Endothelial cell of umbilical vein (primary cell): ENCODE data around the gene MMP19. TPM values are rescaled to one million over a fixed set of nuclear protein-coding genes. Genes with fewer than 3 reads are reported as not detected.

Experiments
- BruUV-seq: library from RNA; stranded (reverse); fragments of 400-500 nt; replicated peaks from 2 replicates; lab custom pipeline; 2021; lab: Mats Ljungman, UMichigan
- CTCF ChIA-PET: fragments of 300-600, 350-600 bp; sonication (Branson Sonifier 250); formaldehyde crosslinking; loops from one replicate; lab custom pipeline; 2021; ENCODE audit warnings: antibody characterized with exemption, inconsistent platforms; lab: Charles Lee
- POLR2A ChIA-PET: fragments of 300-600, 350-600 bp; sonication (Branson Sonifier 250); formaldehyde crosslinking; loops from one replicate; lab custom pipeline; 2021; ENCODE audit warnings: antibody characterized with exemption, inconsistent platforms; lab: Charles Lee
- DNase-seq: peaks from one replicate; pipeline ENCODE4 v3.0.0-alpha.2; 2011; ENCODE audit warnings: low read depth, low spot score
- FAIRE-seq: peaks from 2 replicates; lab custom pipeline; 2011; peaks lifted over from hg19 to GRCh38; lab: Jason Lieb, UNC
- H2AFZ ChIP-seq: 2 replicates; pipeline ENCODE4 v1.6.0; 2012; ENCODE audit warnings: low read depth, low read length, control low read depth, inconsistent platforms
- H3K27ac ChIP-seq: 2 replicates; pipeline ENCODE4 v1.5.1; 2011; ENCODE audit warnings: low read depth, mild to moderate bottlenecking, control low read depth, low read length, moderate library complexity; ENCODE audit not compliant: insufficient read depth
- H3K27me3 ChIP-seq, 2 experiments: 2 replicates each; pipeline versions ENCODE4 v1.6.0 to v1.6.1; 2011; ENCODE audit warnings: low read length in 2 of 2, mixed read lengths in 1 of 2; ENCODE audit not compliant: control insufficient read depth in 2 of 2, insufficient read depth in 2 of 2
- H3K36me3 ChIP-seq, 2 experiments: 2 replicates in 1 of 2; 3 replicates in 1 of 2; pipeline ENCODE4 v1.5.1; 2011; ENCODE audit warnings: low read length in 2 of 2, mild to moderate bottlenecking in 1 of 2, moderate library complexity in 1 of 2; ENCODE audit not compliant: control insufficient read depth in 2 of 2, insufficient read depth in 2 of 2; ENCODE audit errors: extremely low read depth in 1 of 2
- H3K4me1 ChIP-seq: 3 replicates; pipeline ENCODE4 v1.5.1; 2011; ENCODE audit warnings: mild to moderate bottlenecking, low read length; ENCODE audit not compliant: control insufficient read depth, insufficient read depth; ENCODE audit errors: extremely low read depth
- H3K4me2 ChIP-seq: 2 replicates; pipeline ENCODE4 v1.6.1; 2011; ENCODE audit warnings: low read length, control low read depth, mixed read lengths; ENCODE audit not compliant: insufficient read depth
- H3K4me3 ChIP-seq, 3 experiments: fragments of 200-600 bp in 1 of 3; sonication (generic), shearing (Covaris generic) in 1 of 3; replicated peaks in 1 of 3; 2 replicates each; pipeline ENCODE4 v1.5.1; 2011 to 2016; ENCODE audit warnings: control low read depth in 3 of 3, low read length in 3 of 3, mild to moderate bottlenecking in 2 of 3, inconsistent platforms in 1 of 3, low read depth in 1 of 3, moderate library complexity in 1 of 3; ENCODE audit not compliant: insufficient read depth in 1 of 3
- H3K79me2 ChIP-seq: 2 replicates; pipeline ENCODE4 v1.6.0; 2012; ENCODE audit warnings: low read length, inconsistent platforms; ENCODE audit not compliant: control insufficient read depth, insufficient read depth
- H3K9ac ChIP-seq: replicated peaks from 2 replicates; pipeline ENCODE3; 2011; ENCODE audit warnings: low read length, control low read depth; ENCODE audit not compliant: insufficient read depth; ENCODE audit errors: extremely low read depth
- H3K9me1 ChIP-seq: replicated peaks from 3 replicates; pipeline ENCODE4 v1.6.0; 2011; ENCODE audit warnings: mild to moderate bottlenecking, low read length; ENCODE audit not compliant: control insufficient read depth, insufficient read depth; ENCODE audit errors: extremely low read depth
- H3K9me3 ChIP-seq: replicated peaks from 2 replicates; pipeline ENCODE4 v1.5.1; 2012; ENCODE audit warnings: low read length, inconsistent platforms; ENCODE audit not compliant: control insufficient read depth, insufficient read depth
- H4K20me1 ChIP-seq: replicated peaks from 2 replicates; pipeline ENCODE3; 2011; ENCODE audit warnings: mild to moderate bottlenecking, low read length; ENCODE audit not compliant: control insufficient read depth, insufficient read depth; ENCODE audit errors: extremely low read depth
- EZH2 ChIP-seq: IDR thresholded peaks from 2 replicates; pipeline ENCODE4 v1.6.1; 2012; ENCODE audit warnings: borderline replicate concordance, low read depth, mild to moderate bottlenecking, moderate library complexity, low read length, inconsistent platforms; ENCODE audit not compliant: severe bottlenecking
- FOS ChIP-seq: IDR thresholded peaks from 2 replicates; pipeline ENCODE4 v1.6.1; 2011; ENCODE audit warnings: mild to moderate bottlenecking, low read length, moderate library complexity, borderline replicate concordance; ENCODE audit not compliant: insufficient read depth
- GATA2 ChIP-seq: IDR thresholded peaks from 2 replicates; pipeline ENCODE4 v1.7.0; 2011; ENCODE audit warnings: low read depth, mild to moderate bottlenecking, moderate library complexity, mixed read lengths, low read length; ENCODE audit not compliant: insufficient read length, insufficient read depth
- JUN ChIP-seq: IDR thresholded peaks from 2 replicates; pipeline ENCODE4 v1.6.1; 2011; ENCODE audit warnings: borderline replicate concordance, low read depth; ENCODE audit not compliant: insufficient read length, insufficient read depth
- MYC ChIP-seq: IDR thresholded peaks from one replicate; pipeline ENCODE4 v1.6.1; 2011; ENCODE audit warnings: mild to moderate bottlenecking, low read depth, low read length
- POLR2A ChIP-seq: IDR thresholded peaks from 2 replicates; pipeline ENCODE4 v1.6.1; 2012; ENCODE audit warnings: low read depth, mild to moderate bottlenecking, control low read depth, low read length
- POLR2AphosphoS5 ChIP-seq: IDR thresholded peaks from 2 replicates; pipeline ENCODE4 v1.6.1; 2012; ENCODE audit warnings: low read depth, mild to moderate bottlenecking, control low read depth, low read length, moderate library complexity; ENCODE audit not compliant: insufficient read depth
- dilution Hi-C: fragments of 300-500 bp; cut with MboI; formaldehyde crosslinking; loops from one replicate; pipeline ENCODE4 v1.15.0; 2019; ENCODE audit warnings: low sequenced_read_pairs; ENCODE audit not compliant: extremely low pct_ligation_motif_present
- intact Hi-C: fragments of 100-400 bp; cut with micrococcal nuclease; formaldehyde crosslinking; loops from one replicate; pipeline ENCODE4 v1.10.0; 2022
- polyA plus RNA-seq, 4 experiments: library from polyadenylated mRNA; depleted of rRNA in 3 of 4; stranded (reverse) in 3 of 4; unstranded in 1 of 4; fragments of >200 nt; gene quantifications; 2 replicates each; pipeline versions ENCODE4 v1.2.1 to v1.2.3, GENCODE V29; 2011 to 2012; ENCODE audit warnings: missing spikeins in 1 of 4
- total RNA-seq: library from RNA; stranded (reverse); gene quantifications from 2 replicates; pipeline ENCODE4 v1.2.3, GENCODE V29; 2021
- TF ChIP-seq, protein P1 (sequence below): IDR thresholded peaks from 2 replicates; pipeline ENCODE4 v1.6.1; 2011; ENCODE audit not compliant: insufficient read depth, insufficient read length
- TF ChIP-seq, protein P2 (sequence below), 2 donors: IDR thresholded peaks; 1 replicate in 1 of 2; 2 replicates in 1 of 2; pipeline ENCODE4 v1.5.1; 2011; ENCODE audit warnings: low read length in 2 of 2, mild to moderate bottlenecking in 2 of 2, moderate library complexity in 2 of 2, control low read depth in 1 of 2, inconsistent platforms in 1 of 2, low read depth in 1 of 2; ENCODE audit not compliant: insufficient read depth in 1 of 2; ENCODE audit errors: extremely low read depth in 1 of 2

MMP19 gene
- total and polyA plus RNA-seq, 2 donors (not counting 3 experiments of a cell fraction or from before 2014, with no cell fraction given): 0.31 to 1.6 TPM

DNA sequence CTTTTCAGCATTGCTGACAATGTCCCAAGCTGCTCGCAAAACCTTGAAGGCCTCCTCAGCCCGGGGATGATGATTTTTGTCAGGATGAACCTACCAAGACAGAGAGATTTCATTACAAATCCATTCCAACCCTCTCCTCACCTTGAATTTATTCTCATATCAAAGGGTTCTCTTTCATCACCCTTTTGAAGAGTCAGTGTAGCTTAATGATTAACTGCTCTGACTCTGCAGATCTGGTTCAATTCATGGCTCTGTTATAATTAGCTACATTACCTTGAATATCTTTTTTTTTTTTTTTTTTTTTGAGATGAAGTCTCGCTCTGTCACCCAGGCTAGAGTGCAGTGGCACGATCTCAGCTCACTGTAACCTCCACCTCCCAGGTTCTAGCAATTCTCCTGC lies 19.3 kb downstream of the MMP19 start:
- peaks cover 41% of the 10 kb centered on the region for H3K79me2 ChIP-seq
- DNase-seq (no peak), FAIRE-seq (no peak)
- H3K9me3 ChIP-seq: no peaks in the 10 kb centered on the region
- H3K36me3 ChIP-seq: peaks cover 14 to 21% of the 10 kb centered on the region in 2 experiments
- dilution Hi-C loops: no loop called here
- CTCF ChIA-PET: interaction anchor here (0.9 to 1.1 kb wide), 2 partner anchors 85 to 110 kb away, joined by 3 read pairs; no protein-coding TSS in a partner anchor
- intact Hi-C loops: no loop called here
- BruUV-seq: no TSS peak
- POLR2A ChIA-PET: interaction anchor here (0.6 to 0.7 kb wide), 2 partner anchors 24 to 282 kb away, joined by 3 to 4 read pairs; no protein-coding TSS in a partner anchor
- H3K4me2 ChIP-seq: no peak overlapping the region
- no peak overlapping the region for H3K4me3 ChIP-seq
- no peaks in the 10 kb centered on the region for H4K20me1 ChIP-seq
- no peaks in the 10 kb centered on the region for H3K27me3 ChIP-seq
- no peak overlapping the region for H3K27ac ChIP-seq
- H2AFZ ChIP-seq: no peak overlapping the region
- no peaks in the 10 kb centered on the region for H3K9me1 ChIP-seq
- H3K9ac ChIP-seq: no peak overlapping the region
- TF ChIP-seq MYC (no peak), GATA2 (no peak), EZH2 (no peak), JUN (no peak), FOS (no peak), POLR2A (no peak), POLR2AphosphoS5 (no peak)
- TF ChIP-seq, protein P1, sequence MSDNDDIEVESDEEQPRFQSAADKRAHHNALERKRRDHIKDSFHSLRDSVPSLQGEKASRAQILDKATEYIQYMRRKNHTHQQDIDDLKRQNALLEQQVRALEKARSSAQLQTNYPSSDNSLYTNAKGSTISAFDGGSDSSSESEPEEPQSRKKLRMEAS: no peak
- H3K4me1 ChIP-seq: peaks cover 23% of the 10 kb centered on the region

DNA sequence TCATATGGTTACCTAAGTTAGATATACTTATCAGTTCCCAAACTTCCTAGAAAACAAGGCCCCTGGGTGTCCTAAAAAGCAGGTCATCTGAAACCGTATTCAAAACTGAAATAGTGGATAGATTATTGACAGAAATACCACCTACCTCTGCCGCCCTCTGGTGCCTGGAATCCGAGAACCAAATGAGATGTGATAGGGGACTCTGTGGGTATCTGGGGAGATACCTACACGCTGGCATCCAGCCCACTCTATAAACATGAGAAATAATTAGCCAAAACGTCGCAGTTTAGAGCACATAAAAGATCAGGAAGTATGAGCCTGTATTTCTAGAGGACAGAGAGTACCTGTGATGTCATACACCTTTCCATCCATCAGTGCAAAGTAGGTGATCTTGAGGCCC lies 20.5 kb downstream of the MMP19 start:
- Histone ChIP-seq H3K4me3 (no peak overlapping the region), H3K27me3 (no peaks in the 10 kb centered on the region), H3K79me2 (peaks cover 35% of the 10 kb centered on the region), H3K9ac (no peak overlapping the region), H2AFZ (no peak overlapping the region), H3K4me2 (no peak overlapping the region), H3K9me3 (no peaks in the 10 kb centered on the region), H3K4me1 (peaks cover 13% of the 10 kb centered on the region), H4K20me1 (no peaks in the 10 kb centered on the region), H3K27ac (no peak overlapping the region), H3K36me3 (peaks cover 14 to 21% of the 10 kb centered on the region in 2 experiments), H3K9me1 (no peaks in the 10 kb centered on the region)
- BruUV-seq: no TSS peak
- ChIA-PET CTCF (no interaction called here), POLR2A (no interaction called here)
- intact Hi-C loops: no loop called here
- TF ChIP-seq EZH2 (no peak), FOS (no peak), JUN (no peak), POLR2A (no peak), GATA2 (no peak), POLR2AphosphoS5 (no peak), MYC (no peak)
- TF ChIP-seq, protein P1: no peak
- TF ChIP-seq, protein P2, sequence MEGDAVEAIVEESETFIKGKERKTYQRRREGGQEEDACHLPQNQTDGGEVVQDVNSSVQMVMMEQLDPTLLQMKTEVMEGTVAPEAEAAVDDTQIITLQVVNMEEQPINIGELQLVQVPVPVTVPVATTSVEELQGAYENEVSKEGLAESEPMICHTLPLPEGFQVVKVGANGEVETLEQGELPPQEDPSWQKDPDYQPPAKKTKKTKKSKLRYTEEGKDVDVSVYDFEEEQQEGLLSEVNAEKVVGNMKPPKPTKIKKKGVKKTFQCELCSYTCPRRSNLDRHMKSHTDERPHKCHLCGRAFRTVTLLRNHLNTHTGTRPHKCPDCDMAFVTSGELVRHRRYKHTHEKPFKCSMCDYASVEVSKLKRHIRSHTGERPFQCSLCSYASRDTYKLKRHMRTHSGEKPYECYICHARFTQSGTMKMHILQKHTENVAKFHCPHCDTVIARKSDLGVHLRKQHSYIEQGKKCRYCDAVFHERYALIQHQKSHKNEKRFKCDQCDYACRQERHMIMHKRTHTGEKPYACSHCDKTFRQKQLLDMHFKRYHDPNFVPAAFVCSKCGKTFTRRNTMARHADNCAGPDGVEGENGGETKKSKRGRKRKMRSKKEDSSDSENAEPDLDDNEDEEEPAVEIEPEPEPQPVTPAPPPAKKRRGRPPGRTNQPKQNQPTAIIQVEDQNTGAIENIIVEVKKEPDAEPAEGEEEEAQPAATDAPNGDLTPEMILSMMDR (IDR thresholded peaks at IDR 0.05; ENCODE audit: extremely low read depth in 1 of 2, insufficient read depth in 1 of 2, low read depth in 1 of 2, low read length in 2 of 2): no peak
- DNase-seq (no peak), FAIRE-seq (no peak)
- dilution Hi-C loops: no loop called here
